ENCODE results near the gene ZNF143.

ZNF143 gene

DNA sequence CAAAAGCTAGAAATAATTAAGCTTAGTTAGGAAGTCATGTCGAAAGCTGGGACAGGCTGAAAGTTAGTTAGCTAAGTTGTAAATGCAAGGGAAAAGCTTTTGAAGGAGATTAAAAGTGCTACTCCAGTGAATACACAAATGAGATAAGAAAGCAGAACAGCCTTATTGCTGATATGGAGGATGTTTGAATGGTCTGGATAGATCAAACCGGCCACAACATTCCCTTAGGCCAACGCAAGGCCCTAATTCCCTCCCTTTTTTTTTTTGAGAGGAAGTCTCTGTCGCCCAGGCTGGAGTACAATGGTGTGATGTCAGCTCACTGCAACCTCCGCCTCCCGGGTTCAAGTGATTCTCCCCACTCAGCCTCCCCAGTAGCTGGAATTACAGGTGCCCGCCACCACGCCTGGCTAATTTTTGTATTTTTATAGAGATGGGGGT is 89.4 kb downstream of the ZNF143 start:
- DNase-seq = no peak

- DNase-seq = no peak
These were observed 100.6 kb downstream of the ZNF143 start for GRCh38 chr11:9561279-9561982.

- peak; percentile 71 for DNase-seq
These were observed 101.9 kb downstream of the ZNF143 start for GRCh38 chr11:9562716-9563115.

GRCh38 chr11:9563196-9563730 is 102.5 kb downstream of the ZNF143 start:
- DNase-seq = no peak

GRCh38 chr11:9565822-9566560 is 105.2 kb downstream of the ZNF143 start:
- DNase-seq = peak; percentile 97

- no peak for DNase-seq
These were observed 105.8 kb downstream of the ZNF143 start for GRCh38 chr11:9566561-9567063.

GRCh38 chr11:9567401-9567800 is 106.6 kb downstream of the ZNF143 start:
- no peak for DNase-seq

GRCh38 chr11:9568161-9568853 is 107.5 kb downstream of the ZNF143 start:
- no peak for DNase-seq

DNA sequence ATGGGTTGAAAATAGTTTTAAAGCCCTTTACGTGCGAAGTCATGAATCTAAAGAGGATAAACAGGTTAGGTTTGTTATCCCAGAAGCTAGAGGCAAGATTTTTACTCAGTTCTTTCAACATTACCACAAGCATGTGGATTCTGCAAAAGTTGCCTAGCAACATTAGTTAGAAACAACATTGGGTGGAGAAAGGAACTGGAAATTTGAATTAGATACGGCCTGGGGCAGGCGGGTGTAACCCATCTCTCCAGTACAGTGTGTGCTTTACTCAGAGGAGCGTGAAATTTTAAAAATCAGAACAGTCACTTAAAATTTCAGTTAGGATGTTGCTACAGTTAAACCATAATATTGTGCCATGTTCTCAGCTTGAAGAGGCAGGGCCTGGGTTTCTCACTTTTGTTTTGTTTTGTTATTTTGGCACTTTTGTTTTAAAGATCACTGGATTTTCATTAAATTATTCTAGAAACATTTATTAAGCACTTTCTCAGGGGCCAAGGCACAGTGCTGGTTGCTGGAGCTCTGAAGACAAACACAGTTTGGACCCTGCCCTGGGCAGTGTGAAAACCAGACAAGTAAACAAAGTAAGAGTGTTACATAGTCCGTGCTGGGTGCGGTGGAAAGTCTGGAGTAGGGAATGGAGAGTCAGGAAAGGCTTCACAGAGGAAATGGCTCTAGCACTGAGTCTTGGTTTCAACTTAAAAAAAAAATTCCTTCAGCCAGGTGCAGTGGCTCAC is 108.2 kb downstream of the ZNF143 start:
- peak; percentile 56 for DNase-seq

GRCh38 chr11:9569588-9570164 is 108.9 kb downstream of the ZNF143 start:
- no peak for DNase-seq

- no peak for DNase-seq
These were observed 109.7 kb downstream of the ZNF143 start for GRCh38 chr11:9570313-9571025.

DNA sequence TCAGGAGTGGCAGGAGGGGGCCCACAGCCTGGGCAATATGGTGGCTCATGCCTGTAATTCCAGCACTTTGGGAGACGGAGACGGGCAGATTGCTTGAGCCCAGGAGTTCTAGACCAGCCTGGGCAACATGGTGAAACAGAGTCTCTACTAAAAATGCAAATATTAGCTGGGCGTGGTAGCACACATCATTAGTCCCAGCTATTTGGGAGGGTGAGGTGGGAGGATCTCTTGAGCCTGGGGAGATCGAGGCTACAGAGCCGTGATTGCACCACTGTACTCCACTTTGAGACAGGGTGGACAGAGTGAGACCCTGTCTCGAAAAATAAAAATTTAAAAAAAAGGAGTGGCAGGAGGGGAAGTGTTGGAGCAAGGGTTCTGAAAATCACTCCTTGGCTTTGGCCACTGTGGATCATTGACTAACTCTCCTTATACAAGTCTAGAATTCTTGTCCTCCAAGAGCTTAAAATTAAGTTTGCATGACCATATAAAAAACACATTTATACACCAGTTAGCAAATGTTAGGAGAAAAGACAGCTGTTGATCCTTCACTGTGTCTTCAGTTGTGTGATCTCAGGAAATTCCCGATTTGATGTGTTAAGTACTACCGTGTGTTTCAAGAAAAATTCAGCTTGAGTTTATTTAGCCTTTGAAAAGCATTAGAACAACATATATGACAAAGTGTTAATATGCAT is 110.4 kb downstream of the ZNF143 start:
- no peak for DNase-seq

GRCh38 chr11:9571763-9572115 is 110.9 kb downstream of the ZNF143 start:
- no peak for DNase-seq

- DNase-seq = peak; percentile 99
These were observed 112.4 kb downstream of the ZNF143 start, which contains the start of gene WEE1 for GRCh38 chr11:9573052-9573774. WEE1 (plus strand) TSS chr11:9573670; CDS start chr11:9573934, 264 bp downstream.

DNA sequence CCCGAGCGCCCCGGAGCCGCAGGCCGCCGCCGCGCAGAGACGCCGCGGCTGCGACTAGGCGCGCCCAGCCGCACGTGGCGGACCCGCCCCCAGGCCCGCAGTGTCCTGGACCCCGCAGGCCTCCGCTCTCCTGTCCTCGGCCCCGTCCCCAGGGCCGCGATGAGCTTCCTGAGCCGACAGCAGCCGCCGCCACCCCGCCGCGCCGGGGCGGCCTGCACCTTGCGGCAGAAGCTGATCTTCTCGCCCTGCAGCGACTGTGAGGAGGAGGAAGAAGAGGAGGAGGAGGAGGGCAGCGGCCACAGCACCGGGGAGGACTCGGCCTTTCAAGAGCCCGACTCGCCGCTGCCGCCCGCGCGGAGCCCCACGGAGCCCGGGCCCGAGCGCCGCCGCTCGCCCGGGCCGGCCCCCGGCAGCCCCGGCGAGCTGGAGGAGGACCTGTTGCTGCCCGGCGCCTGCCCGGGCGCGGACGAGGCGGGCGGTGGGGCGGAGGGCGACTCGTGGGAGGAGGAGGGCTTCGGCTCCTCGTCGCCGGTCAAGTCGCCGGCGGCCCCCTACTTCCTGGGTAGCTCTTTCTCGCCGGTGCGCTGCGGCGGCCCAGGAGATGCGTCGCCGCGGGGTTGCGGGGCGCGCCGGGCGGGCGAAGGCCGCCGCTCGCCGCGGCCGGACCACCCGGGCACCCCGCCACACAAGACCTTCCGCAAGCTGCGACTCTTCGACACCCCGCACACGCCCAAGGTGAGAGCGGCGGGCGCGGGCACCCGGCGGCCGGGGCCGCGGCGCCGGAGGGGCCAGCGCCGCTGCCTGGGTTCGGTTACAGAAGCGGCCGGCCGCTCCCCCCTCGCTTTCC is 113.2 kb downstream of the ZNF143 start:
- no peak for DNase-seq

DNA sequence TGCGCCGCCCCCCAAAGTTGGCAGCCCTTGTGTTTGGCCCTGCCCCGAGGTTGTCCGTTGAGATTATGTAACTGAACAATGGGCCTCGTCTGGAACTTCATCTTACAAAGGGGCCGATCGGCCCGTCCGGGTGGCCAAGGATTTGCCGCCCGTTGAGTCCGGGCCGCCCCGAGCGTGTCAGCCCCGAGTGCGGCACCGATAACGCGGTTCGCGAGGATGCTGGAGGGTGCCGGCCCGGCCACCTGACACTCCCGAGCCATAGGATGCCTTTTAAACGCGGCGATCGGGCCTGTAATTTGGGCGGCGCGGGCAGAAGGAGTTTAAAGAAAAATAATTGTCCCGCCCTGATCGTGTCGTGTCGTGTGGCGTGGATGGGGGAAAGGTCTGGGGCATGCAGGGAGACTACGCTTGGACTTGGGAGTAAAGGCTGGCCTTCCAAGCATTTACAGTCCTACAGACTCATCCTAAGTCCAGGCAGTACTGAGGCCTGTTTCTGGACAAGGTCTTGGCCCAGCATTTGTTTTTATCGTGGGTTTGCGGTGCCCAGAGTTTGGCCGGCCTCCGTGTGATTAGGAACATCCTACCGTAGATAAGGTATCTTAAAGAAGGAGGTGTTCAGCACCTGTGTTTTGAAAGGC is 113.9 kb downstream of the ZNF143 start:
- no peak for DNase-seq

DNA sequence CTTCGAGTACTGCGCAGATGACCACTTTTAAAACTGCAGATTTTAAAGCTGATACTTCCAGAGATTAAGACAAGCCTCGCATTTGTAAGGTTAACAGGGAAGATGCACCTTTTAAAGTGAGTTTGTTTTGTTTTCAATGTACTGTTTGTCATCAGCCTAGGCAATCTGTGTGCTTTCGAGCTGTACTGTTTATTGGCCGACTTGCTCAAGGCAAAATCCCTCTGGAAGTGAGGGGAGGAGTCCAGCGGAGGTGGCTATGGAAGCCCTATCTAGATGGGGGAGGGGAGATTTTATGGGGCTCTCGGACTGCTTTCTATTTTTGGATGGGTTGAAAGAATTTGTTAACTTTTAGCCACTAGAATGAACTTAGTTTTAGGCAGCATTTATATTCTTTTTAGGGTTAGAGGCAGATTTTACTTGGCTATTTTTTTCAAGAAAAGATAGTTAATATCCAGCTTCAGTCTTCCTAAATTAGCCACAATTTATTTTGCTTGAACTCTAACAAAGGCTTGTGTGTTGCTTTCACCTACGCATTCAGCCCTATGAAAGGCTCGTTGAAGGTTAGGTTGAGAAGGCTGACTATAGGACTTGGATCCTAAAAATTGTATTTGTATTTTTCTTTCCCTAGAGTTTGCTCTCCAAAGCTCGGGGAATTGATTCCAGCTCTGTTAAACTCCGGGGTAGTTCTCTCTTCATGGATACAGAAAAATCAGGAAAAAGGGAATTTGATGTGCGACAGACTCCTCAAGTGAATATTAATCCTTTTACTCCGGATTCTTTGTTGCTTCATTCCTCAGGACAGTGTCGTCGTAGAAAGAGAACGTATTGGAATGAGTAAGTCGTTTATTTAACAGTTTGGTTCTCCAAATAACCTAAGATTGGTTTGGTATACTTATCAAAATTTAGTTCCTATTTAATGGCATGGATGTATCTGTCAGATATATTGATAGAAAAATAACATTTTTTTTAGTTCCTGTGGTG is 114.7 kb downstream of the ZNF143 start:
- peak; percentile 31 for DNase-seq

All from activated CD4-positive, alpha-beta T cell treated with anti-CD3 and anti-CD28 coated beads, Interleukin-2, amount 50 U/mL, for 16 hours (primary cell).